Transverse colon (tissue), 4 donors: Measurements from ENCODE around the gene PLEKHO2. TPM values are rescaled to one million over a fixed set of nuclear protein-coding genes. Genes with fewer than 3 reads are reported as not detected.

Source experiments
- DNase-seq: peaks from one replicate; pipeline ENCODE4 v3.0.0-alpha.2; 2019
- H3K27ac ChIP-seq, 4 donors: fragments of 200-600 bp; sonication (generic); 2 replicates each; pipeline ENCODE4 v1.5.1; 2016 to 2018; ENCODE audit warnings: inconsistent platforms in 4 of 4
- H3K27me3 ChIP-seq: fragments of 200-600 bp; sonication (generic); 2 replicates; pipeline ENCODE4 v1.5.1; 2017; ENCODE audit warnings: inconsistent platforms
- H3K36me3 ChIP-seq, 4 donors: fragments of 200-600 bp; sonication (generic); 2 replicates each; pipeline ENCODE4 v1.5.1; 2017 to 2019; ENCODE audit warnings: inconsistent platforms in 4 of 4
- H3K4me1 ChIP-seq, 4 donors: fragments of 200-600 bp; sonication (generic); 2 replicates each; pipeline ENCODE4 v1.5.1; 2017 to 2020; ENCODE audit warnings: inconsistent platforms in 4 of 4
- H3K4me3 ChIP-seq, 4 donors: fragments of 200-600 bp; sonication (generic); 1 replicate in 1 of 4; 2 replicates in 3 of 4; pipeline versions ENCODE4 v1.5.1 to v1.6.1; 2017 to 2019; ENCODE audit warnings: inconsistent platforms in 4 of 4
- H3K9me3 ChIP-seq, 2 donors: fragments of 200-600 bp; sonication (generic); 2 replicates each; pipeline ENCODE4 v1.5.1; 2017 to 2019; ENCODE audit warnings: inconsistent platforms in 2 of 2
- CTCF ChIP-seq, 5 experiments: fragments of 200-600 bp in 3 of 5; fragments of 450-650 bp in 2 of 5; sonication (generic) in 3 of 5; IDR thresholded peaks; 1 replicate in 2 of 5; 2 replicates in 3 of 5; pipeline ENCODE4 v1.5.1; 2016 to 2017; ENCODE audit warnings: antibody characterized with exemption in 5 of 5, inconsistent platforms in 3 of 5, mild to moderate bottlenecking in 2 of 5, moderate library complexity in 1 of 5
- EP300 ChIP-seq: sonication (generic); formaldehyde crosslinking; IDR thresholded peaks from one replicate; pipeline ENCODE4 v1.6.1; 2017; ENCODE audit warnings: antibody characterized with exemption, low read depth
- POLR2A ChIP-seq: fragments of 450-650 bp; IDR thresholded peaks from one replicate; pipeline ENCODE4 v1.6.1; 2016; ENCODE audit warnings: antibody characterized with exemption, mild to moderate bottlenecking, moderate library complexity
- POLR2AphosphoS5 ChIP-seq, 3 donors: sonication (generic); formaldehyde crosslinking; IDR thresholded peaks; one replicate each; pipeline ENCODE4 v1.6.1; 2016; ENCODE audit warnings: antibody characterized with exemption in 3 of 3
- WGBS, 2 donors: methylation state at CpG; one replicate each; pipeline ENCODE4 v1.1.5; 2018; ENCODE audit warnings: low coverage in 1 of 2; 5-methylcytosine and 5-hydroxymethylcytosine counted together
- in situ Hi-C, 4 donors: fragments of 200-750 bp; cut with MboI; loops; one replicate each; pipeline versions ENCODE4 v1.15.0 to v1.15.1; 2017; ENCODE audit warnings: low sequenced_read_pairs in 3 of 4, low pct_ligation_motif_present in 1 of 4, low pct_unique_long_range_greater_than_20kb in 1 of 4
- intact Hi-C: fragments of 100-400 bp; cut with DNase I; formaldehyde crosslinking; loops from one replicate; pipeline ENCODE4 v1.15.1; 2023; ENCODE audit warnings: low total_unique reads
- total RNA-seq, 4 donors: library from RNA; depleted of rRNA; stranded (reverse); fragments of >200 nt; gene quantifications; one replicate each; pipeline ENCODE4 v1.1.0, GENCODE V29; 2016

Gene PLEKHO2
- total RNA-seq, 4 donors from 2014 or later, result 4.6 to 12.3 (median 9.8) TPM

- H3K27ac ChIP-seq, result no peak overlapping the region
- H3K36me3 ChIP-seq, result no peaks in the 10 kb centered on the region
- TF ChIP-seq CTCF (IDR thresholded peaks at IDR 0.05) (no peak), EP300 (no peak), POLR2AphosphoS5 (IDR thresholded peaks at IDR 0.05) (no peak), POLR2A (no peak)
- no peak for DNase-seq
- in situ Hi-C loops (loop anchor here in 1 of 4 donors (25.0 kb wide), 1 partner anchor 179 kb away; no protein-coding TSS in a partner anchor), intact Hi-C loops (no loop called here)
- WGBS, 2 donors, result 94% methylated on average over 2 of the region's 2 CpGs; no CpG with 5 or more reads in 1 of the 2 donors
- H3K4me3 ChIP-seq, result no peak overlapping the region
- H3K9me3 ChIP-seq, result no peaks in the 10 kb centered on the region
- H3K27me3 ChIP-seq, result peaks cover 7% of the 10 kb centered on the region
- H3K4me1 ChIP-seq, result peaks cover 0 to 8% (median 6%) of the 10 kb centered on the region in 4 donors
These were observed 74.7 kb downstream of the PLEKHO2 start for GRCh38 chr15:64916365-64916764.

- no peak overlapping the region for H3K4me3 ChIP-seq
- no peaks in the 10 kb centered on the region for H3K36me3 ChIP-seq
- WGBS, 2 donors, result 80% methylated on average over 9 of the region's 9 CpGs; no CpG with 5 or more reads in 1 of the 2 donors
- no peaks in the 10 kb centered on the region for H3K9me3 ChIP-seq
- no peak for DNase-seq
- no peak overlapping the region for H3K27ac ChIP-seq
- no peaks in the 10 kb centered on the region for H3K27me3 ChIP-seq
- TF ChIP-seq POLR2A, result no peak
- no peak for TF ChIP-seq POLR2AphosphoS5 (IDR thresholded peaks at IDR 0.05)
- TF ChIP-seq CTCF (IDR thresholded peaks at IDR 0.05), result no peak
- no peak for TF ChIP-seq EP300
- intact Hi-C loops (no loop called here), in situ Hi-C loops (loop anchor here in 1 of 4 donors (25.0 kb wide), 1 partner anchor 180 kb away; no protein-coding TSS in a partner anchor)
- peaks cover 0 to 2% (median under 1%) of the 10 kb centered on the region in 4 donors for H3K4me1 ChIP-seq
These were observed 75.5 kb downstream of the PLEKHO2 start for GRCh38 chr15:64917211-64917610.

Other genes with a start within 250 kb of the PLEKHO2 start
- 10 to 100 TPM in 2 of 4 donors, 1 to 10 TPM in 2; 4.4 to 27.7 (median 11.5) TPM for gene RBPMS2, start 66.3 kb upstream of the PLEKHO2 start, total RNA-seq
- 10 to 100 TPM in 1 of 4 donors, 1 to 10 TPM in 3; 1.1 to 49.8 (median 2.3) TPM for gene PIF1, start 16.3 kb upstream of the PLEKHO2 start, total RNA-seq
- gene ANKDD1A, start 70.0 kb downstream of the PLEKHO2 start, total RNA-seq, result 1 to 10 TPM in 3 of 4 donors, under 1 TPM in 1; 0.82 to 7.1 (median 3.2) TPM
- gene SPG21, start 148.0 kb downstream of the PLEKHO2 start, total RNA-seq, result 10 to 100 TPM; 27.7 to 67.2 (median 53.0) TPM
- 10 to 100 TPM in 3 of 4 donors, 1 to 10 TPM in 1; 9.8 to 40.5 (median 31.0) TPM for gene MTFMT, start 187.7 kb downstream of the PLEKHO2 start, total RNA-seq
- 100 to 1,000 TPM in 2 of 4 donors, 10 to 100 TPM in 1, 1 to 10 TPM in 1; 3.4 to 150 (median 121) TPM for gene SLC51B, start 203.5 kb downstream of the PLEKHO2 start, total RNA-seq
- gene RASL12, start 226.1 kb downstream of the PLEKHO2 start, total RNA-seq, result 10 to 100 TPM; 13.9 to 46.8 (median 16.4) TPM
- gene KBTBD13, start 234.8 kb downstream of the PLEKHO2 start, total RNA-seq, result not detected